Activated CD8-positive, alpha-beta memory T cell treated with anti-CD3 and anti-CD28 coated beads, Interleukin-2, amount 10 ng/mL, durations not matched to agents 7 days and 5 days (primary cell): ENCODE data around the gene UCKL1. TPM values are rescaled to one million over a fixed set of nuclear protein-coding genes. Genes with fewer than 3 reads are reported as not detected.

ENCODE experiments used
- ATAC-seq: fragments of 150-1000 bp; cut with Tn5 transposase; one replicate; pipeline ENCODE4 v1.10.0; 2021; ENCODE audit warnings: moderate library complexity
- CTCF ChIA-PET: fragments of 350-600 bp; sonication (Branson Sonifier 250); formaldehyde crosslinking; loops from one replicate; lab custom pipeline; 2021; ENCODE audit warnings: antibody characterized with exemption; lab: Charles Lee
- DNase-seq: peaks from one replicate; pipeline ENCODE4 v3.0.0-alpha.2; 2020
- H3K27ac Mint-ChIP-seq: one replicate; pipeline ENCODE4 v1.8.0; 2021; ENCODE audit warnings: mild to moderate bottlenecking, mixed read lengths
- H3K27me3 Mint-ChIP-seq: one replicate; pipeline ENCODE4 v1.8.0; 2021; ENCODE audit warnings: mixed read lengths
- H3K36me3 Mint-ChIP-seq: one replicate; pipeline ENCODE4 v1.8.0; 2021; ENCODE audit warnings: mild to moderate bottlenecking, mixed read lengths
- H3K4me1 Mint-ChIP-seq: one replicate; pipeline ENCODE4 v1.8.0; 2021; ENCODE audit warnings: mixed read lengths
- H3K4me3 Mint-ChIP-seq: one replicate; pipeline ENCODE4 v1.8.0; 2021; ENCODE audit warnings: mild to moderate bottlenecking, moderate library complexity, mixed read lengths
- H3K9me3 Mint-ChIP-seq: one replicate; pipeline ENCODE4 v1.8.0; 2022; ENCODE audit warnings: low read depth, mixed read lengths
- total RNA-seq, 2 experiments: library from RNA; stranded (reverse); gene quantifications; one replicate each; pipeline ENCODE4 v1.2.3, GENCODE V29; 2021

UCKL1 gene
- total RNA-seq, 2 experiments from 2014 or later, result 41.1 to 41.9 TPM

DNA sequence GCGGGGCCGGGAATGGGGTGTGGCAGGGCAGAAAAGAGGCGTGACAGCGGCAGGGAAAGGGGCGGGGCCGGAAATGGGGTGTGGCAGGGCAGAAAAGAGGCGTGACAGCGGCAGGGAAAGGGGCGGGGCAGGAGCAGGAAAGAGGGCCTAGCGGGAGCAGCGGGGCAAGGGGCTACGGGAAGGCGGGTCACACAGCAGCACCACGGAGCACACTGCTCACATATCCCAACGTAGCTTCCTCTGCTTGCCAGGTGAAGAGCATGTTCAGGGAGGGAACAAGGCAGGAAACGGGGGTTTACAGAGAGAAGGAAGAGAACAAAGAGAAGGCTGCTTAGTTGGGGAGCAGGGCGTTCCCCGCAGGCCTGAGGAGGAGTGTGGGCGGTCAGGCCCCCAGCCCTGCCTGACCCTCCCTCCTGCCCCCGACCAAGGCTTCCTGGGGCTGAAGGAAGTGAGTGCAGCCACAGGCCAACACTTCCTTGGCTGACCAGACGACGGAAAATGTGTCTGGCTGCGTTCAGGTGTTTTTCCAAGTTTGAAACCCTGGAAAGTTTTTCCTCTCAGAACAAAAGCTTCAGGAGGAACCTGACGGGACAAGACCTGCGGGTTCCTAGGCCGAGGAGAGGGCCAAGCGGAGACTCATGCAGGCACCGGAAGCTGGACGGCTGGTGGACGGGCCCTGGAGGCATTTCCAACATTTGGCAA lies 13.8 kb downstream of the UCKL1 start:
- Mint-ChIP-seq H3K27me3 (no peaks in the 10 kb centered on the region), H3K4me3 (no peak overlapping the region), H3K36me3 (peaks cover 15% of the 10 kb centered on the region), H3K27ac (peak overlapping the region; percentile 86), H3K9me3 (no peaks in the 10 kb centered on the region), H3K4me1 (peaks cover 17% of the 10 kb centered on the region)
- peak; percentile 78 for DNase-seq
- no peak for ATAC-seq
- CTCF ChIA-PET, result interaction anchor here (1.1 kb wide), 1 partner anchor 79 kb away, joined by 3 read pairs; no protein-coding TSS in a partner anchor

DNA sequence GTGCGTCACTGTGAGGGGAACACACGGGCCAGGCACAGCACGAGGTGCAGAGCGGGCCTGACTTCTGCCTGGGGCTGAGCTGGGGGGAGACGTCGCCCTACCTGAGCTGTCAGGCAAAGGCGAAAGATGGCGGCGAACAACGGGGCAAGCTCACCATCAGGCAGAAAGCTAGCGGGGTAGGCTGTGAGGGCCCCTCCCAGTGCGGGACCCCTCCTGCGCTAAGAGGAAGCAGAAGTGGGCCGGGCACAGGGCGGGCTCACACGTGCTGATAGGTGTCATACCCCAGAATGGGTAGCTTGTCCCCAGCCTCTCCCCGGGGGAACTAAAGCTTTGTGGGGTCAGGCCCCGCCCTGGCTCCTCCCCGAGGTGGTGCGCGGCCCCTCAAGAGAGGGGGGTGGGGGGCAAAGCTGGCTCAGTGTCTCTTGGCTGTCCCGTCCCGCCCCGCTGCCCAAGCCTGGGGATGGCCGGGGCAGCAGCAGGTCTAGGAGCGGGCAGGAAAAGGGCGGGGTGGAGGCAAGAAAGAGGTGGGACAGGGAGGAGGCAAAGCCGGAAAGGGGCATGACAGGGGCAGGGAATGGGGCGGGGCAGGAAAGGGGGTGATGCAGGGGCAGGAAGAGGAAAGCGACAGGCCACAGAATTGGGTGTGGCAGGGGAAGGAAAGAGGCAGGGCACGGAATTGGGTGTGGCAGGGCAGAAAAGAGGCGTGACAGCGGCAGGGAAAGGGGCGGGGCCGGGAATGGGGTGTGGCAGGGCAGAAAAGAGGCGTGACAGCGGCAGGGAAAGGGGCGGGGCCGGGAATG lies 14.7 kb downstream of the UCKL1 start:
- DNase-seq (peak; percentile 96), ATAC-seq (peak; percentile 90)
- CTCF ChIA-PET, result interaction anchor here (0.6 to 1.7 kb wide), 5 partner anchors 20 to 445 kb away, joined by 3 to 5 read pairs (median 3); no protein-coding TSS in a partner anchor
- no peaks in the 10 kb centered on the region for H3K9me3 Mint-ChIP-seq
- H3K27me3 Mint-ChIP-seq, result no peaks in the 10 kb centered on the region
- H3K27ac Mint-ChIP-seq, result peak overlapping the region; percentile 85
- no peak overlapping the region for H3K4me3 Mint-ChIP-seq
- peaks cover 12% of the 10 kb centered on the region for H3K4me1 Mint-ChIP-seq
- peaks cover 16% of the 10 kb centered on the region for H3K36me3 Mint-ChIP-seq

DNA sequence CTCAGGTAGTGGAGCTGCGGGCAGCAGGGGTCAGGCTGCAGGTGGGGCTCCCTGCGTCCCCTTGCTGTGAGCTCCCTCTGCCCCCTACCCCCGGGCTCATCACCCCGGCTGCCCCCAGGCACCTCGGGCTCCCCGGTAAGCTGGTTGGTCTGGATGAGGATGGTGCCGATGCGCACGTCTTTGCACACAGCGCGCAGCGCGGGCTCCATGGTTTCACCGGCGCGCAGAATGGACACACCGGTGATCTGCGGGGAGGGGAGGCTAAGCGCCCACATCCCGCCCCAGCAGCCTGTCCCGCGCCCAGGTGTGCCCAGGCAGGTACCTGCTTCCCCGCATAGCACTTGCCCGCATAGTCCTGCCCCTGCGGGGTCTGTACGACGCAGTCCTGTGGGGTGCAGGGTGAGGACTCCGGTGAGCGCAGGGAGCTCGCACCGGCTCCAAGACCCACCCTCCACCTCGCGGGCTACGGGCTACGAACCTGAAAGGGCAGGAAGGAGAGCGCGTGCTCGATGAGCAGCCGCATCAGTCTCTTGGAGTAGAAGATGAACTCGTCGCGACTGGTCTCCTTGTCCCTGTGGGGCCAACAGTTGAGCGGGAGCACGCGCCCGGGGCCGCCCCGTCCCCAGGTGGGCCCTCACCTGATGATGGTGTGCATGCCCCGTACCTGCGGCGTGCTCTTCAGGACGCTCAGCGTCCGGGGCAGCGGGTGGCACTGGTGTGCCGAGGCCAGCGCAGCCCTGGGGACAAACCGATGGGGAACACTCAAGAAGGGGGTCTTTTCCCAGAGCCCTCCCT lies 15.5 kb downstream of the UCKL1 start:
- Mint-ChIP-seq H3K27ac (peak overlapping the region; percentile 71), H3K4me3 (no peak overlapping the region), H3K27me3 (no peaks in the 10 kb centered on the region), H3K4me1 (peaks cover 12% of the 10 kb centered on the region), H3K36me3 (peaks cover 18% of the 10 kb centered on the region), H3K9me3 (no peaks in the 10 kb centered on the region)
- no peak for ATAC-seq
- no peak for DNase-seq
- CTCF ChIA-PET, result interaction anchor here (0.6 to 1.7 kb wide), 4 partner anchors 33 to 444 kb away, joined by 3 to 5 read pairs (median 3); no protein-coding TSS in a partner anchor

DNA sequence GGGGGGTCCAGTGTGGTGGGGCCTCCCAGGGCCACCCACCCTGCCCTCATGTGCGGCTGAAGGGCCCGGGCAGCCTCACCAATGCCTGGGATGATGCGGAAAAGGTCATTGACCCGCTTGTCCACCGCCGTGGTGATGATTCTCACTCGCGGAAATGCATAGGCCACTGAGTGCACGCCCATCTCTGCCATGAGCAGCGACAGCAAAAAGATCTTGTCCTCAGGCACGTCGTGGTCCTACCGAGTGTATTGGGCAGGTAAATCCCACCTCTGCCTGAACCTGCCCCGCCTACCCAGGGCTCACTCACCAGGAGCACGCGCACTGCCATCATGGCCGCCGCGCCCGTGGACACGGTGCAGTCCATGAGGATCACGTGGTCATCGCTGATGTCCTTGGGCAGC lies 16.1 kb downstream of the UCKL1 start:
- CTCF ChIA-PET, result interaction anchor here (0.8 to 1.7 kb wide), 3 partner anchors 29 to 99 kb away, joined by 3 to 5 read pairs (median 4); no protein-coding TSS in a partner anchor
- H3K9me3 Mint-ChIP-seq, result no peaks in the 10 kb centered on the region
- ATAC-seq (no peak), DNase-seq (no peak)
- H3K27ac Mint-ChIP-seq, result no peak overlapping the region
- peaks cover 12% of the 10 kb centered on the region for H3K4me1 Mint-ChIP-seq
- no peak overlapping the region for H3K4me3 Mint-ChIP-seq
- no peaks in the 10 kb centered on the region for H3K27me3 Mint-ChIP-seq
- H3K36me3 Mint-ChIP-seq, result peaks cover 21% of the 10 kb centered on the region

DNA sequence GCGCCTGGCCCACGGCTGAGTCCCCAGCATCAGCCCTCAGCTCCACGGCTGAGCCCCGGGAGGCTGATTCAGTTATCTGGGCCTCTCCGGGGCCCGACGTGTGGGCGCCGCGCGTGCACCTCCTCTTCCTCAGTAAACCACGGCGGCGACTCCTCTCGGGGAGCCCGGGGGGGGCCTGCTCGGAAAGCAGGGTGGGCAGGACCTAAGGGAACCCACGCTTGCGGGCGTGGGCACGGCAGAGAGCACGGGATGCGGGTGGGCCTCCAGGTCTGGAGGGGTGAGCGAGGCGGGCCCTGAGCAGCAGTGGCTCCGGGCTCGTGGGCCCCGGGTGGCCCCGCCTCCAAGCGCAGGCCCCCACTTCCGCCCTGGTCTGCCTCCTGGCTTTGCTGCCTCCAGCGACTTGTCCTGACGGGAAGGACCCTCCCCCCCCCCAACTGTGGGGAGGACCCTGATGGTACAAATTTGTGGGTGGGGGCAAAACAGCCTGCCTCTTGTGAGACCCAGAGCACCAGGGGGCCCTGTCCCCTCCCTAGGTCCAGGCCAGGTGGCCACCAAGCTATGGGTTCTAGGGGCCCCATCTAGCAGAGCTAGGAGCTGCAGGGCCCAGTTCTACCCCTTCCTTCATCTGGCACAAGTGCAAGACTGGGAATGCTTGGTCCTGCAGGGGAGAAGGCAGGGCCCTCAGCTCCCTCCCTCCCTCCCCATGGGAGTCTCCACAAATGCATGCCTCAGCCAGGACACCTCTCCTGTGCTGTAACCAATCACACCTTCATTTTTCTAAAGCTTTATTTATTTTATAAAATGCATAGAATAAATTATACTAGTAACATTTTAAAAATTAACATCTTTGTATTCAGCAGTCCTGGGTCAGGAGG lies 16.9 kb downstream of the UCKL1 start:
- Mint-ChIP-seq H3K27ac (no peak overlapping the region), H3K4me3 (no peak overlapping the region), H3K4me1 (peaks cover 12% of the 10 kb centered on the region), H3K9me3 (no peaks in the 10 kb centered on the region), H3K36me3 (peaks cover 24% of the 10 kb centered on the region), H3K27me3 (no peaks in the 10 kb centered on the region)
- DNase-seq, result no peak
- ATAC-seq, result no peak
- CTCF ChIA-PET, result interaction anchor here (0.8 to 1.7 kb wide), 2 partner anchors 28 to 100 kb away, joined by 3 to 4 read pairs; no protein-coding TSS in a partner anchor

DNA sequence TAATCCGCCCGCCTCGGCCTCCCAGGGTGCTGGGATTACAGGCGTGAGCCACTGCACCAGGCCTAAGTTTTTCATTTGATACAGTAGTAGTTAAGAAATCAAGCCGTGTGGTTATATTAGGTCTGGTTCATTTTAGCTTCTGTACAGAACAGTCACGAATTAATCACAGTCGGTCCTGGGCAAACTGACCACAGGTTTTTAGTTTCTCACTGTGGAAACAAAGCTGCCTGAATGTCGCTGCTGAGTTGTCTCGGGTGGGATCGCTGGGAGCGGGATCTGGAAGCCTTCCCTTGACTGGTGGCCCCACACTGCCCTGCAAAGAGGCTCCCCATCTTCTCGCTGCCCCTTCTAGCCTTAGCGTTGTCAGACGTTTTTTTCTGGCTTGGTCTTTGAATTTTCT lies 18.6 kb downstream of the UCKL1 start:
- Mint-ChIP-seq H3K4me1 (peaks cover 12% of the 10 kb centered on the region), H3K9me3 (no peaks in the 10 kb centered on the region), H3K27me3 (no peaks in the 10 kb centered on the region), H3K36me3 (peaks cover 23% of the 10 kb centered on the region), H3K27ac (no peak overlapping the region), H3K4me3 (no peak overlapping the region)
- no peak for ATAC-seq
- CTCF ChIA-PET, result interaction anchor here (1.5 kb wide), 1 partner anchor 20 kb away, joined by 4 read pairs; no protein-coding TSS in a partner anchor
- DNase-seq, result no peak

DNA sequence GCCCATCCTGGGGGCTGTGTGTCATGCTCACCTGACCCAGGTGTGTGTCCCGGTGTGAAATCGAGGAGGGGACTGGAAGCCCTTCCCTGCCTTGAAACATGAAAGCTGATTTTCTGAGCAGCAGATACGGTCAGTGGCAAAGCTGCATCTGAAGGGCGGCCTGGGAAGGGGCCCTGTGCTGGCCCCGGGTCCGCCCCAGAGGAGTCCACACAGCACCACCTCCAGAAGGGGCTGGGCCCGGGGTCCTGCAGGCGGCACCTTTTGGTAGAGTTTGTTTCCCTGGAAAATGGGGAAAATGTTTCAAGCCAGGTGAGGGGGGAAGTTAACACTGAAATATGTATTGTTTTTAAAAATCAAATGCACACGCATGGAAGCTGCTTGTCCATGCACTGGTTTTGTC lies 20.8 kb downstream of the UCKL1 start:
- Mint-ChIP-seq H3K4me3 (no peak overlapping the region), H3K27me3 (no peaks in the 10 kb centered on the region), H3K27ac (no peak overlapping the region), H3K36me3 (peaks cover 34% of the 10 kb centered on the region), H3K9me3 (no peaks in the 10 kb centered on the region), H3K4me1 (no peaks in the 10 kb centered on the region)
- no peak for ATAC-seq
- no peak for DNase-seq
- CTCF ChIA-PET, result no interaction called here

DNA sequence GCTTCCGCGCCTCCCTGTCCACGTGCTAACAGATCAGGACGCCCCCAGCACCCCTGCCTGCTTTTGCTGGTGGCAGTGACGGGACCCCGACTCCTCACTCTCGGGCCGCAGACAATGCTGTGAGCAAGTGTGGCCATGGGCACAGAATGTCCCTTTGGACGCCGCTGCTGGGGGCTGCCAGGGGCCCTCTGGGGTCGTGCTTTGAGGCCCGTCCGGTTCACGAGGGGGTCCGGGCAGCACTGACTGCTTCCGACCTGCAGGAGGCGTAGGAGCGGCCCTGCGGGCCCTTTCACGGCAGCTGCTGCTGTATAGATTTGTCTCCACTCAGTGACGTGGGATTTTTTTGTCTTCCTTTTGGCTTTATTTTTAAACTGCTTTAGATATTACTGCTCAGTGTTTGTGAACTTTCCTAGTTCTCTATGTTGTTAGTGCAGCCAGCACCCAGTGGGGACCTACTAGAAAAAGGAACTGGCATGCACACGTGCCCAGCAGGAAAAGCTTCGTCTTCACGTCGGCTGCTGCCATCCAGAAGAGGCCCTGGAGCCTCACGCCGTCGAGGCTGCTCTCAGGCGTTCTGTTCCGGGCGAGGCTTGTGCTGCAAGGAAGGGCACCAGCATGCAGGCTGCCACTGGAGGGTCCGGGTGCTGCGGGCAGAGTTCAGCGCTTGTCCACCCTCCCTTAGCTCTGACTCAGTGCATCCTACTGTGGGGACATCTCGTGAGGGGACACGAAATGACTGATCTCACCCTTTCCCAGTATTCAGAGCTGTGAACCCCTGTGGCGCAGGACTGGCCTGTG lies 21.7 kb downstream of the UCKL1 start:
- peaks cover 35% of the 10 kb centered on the region for H3K36me3 Mint-ChIP-seq

DNA sequence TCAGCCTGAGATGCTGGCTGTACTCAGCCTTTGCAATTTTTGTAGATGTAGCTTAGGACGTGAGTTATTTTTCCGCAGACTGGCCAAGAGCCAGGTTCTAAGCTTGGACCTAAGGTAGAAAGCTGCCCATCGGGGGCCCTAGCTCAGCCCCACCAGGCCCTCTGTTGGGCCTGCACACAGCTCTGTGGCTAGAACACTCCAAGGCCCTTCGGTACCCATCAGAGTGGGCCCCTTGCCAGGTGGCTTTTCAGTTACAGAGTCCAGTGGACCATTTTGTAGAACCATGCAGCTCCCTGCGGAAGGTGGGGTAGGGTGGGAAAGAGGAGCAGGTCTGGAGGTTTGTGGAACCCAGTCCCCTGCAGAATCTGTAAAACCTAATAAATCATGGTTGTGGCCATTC lies 22.6 kb downstream of the UCKL1 start:
- Mint-ChIP-seq H3K27me3 (no peaks in the 10 kb centered on the region), H3K36me3 (peaks cover 42% of the 10 kb centered on the region), H3K4me1 (no peaks in the 10 kb centered on the region), H3K9me3 (no peaks in the 10 kb centered on the region), H3K27ac (no peak overlapping the region), H3K4me3 (no peak overlapping the region)
- DNase-seq, result no peak
- ATAC-seq, result no peak
- CTCF ChIA-PET, result no interaction called here

More for the DNA sequence above, 21.7 kb downstream of the UCKL1 start:
- DNase-seq (no peak), ATAC-seq (no peak)
- no peak overlapping the region for H3K27ac Mint-ChIP-seq
- CTCF ChIA-PET, result interaction anchor here (0.6 kb wide), 1 partner anchor 43 kb away, joined by 3 read pairs; no protein-coding TSS in a partner anchor
- H3K27me3 Mint-ChIP-seq, result no peaks in the 10 kb centered on the region
- H3K4me3 Mint-ChIP-seq, result no peak overlapping the region
- H3K9me3 Mint-ChIP-seq, result no peaks in the 10 kb centered on the region
- H3K4me1 Mint-ChIP-seq, result no peaks in the 10 kb centered on the region

DNA sequence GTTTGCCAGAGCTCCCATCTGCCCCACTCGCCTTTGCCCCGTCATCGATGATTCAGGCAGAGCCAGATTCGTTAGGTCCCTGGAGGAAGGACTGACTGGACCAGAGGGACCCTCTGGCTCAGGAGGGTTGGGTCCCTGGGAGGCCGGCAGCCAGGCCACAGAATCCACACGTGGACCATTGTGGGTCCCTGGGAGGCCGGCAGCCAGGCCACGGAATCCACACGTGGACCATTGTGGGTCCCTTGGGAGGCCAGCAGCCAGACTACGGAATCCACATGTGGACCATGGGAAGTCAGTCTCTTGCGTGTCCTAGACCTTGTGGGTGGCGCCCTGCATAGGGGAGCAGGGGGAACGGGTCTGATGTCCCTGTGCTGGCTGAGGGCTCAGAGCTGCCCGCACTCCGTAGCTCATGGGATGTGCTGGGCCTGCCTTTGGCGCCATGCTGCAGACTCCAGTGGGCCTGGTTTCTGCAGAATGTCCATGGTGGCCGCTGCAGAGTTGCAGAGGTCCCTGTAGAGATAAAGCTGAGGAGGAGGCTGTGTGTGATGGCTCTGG lies 23.5 kb downstream of the UCKL1 start:
- no peak for DNase-seq
- Mint-ChIP-seq H3K9me3 (no peaks in the 10 kb centered on the region), H3K4me1 (no peaks in the 10 kb centered on the region), H3K27ac (no peak overlapping the region), H3K4me3 (no peak overlapping the region), H3K27me3 (no peaks in the 10 kb centered on the region), H3K36me3 (peaks cover 48% of the 10 kb centered on the region)
- CTCF ChIA-PET, result interaction anchor here (1.5 kb wide), 1 partner anchor 14 kb away, joined by 3 read pairs; no protein-coding TSS in a partner anchor
- no peak for ATAC-seq

DNA sequence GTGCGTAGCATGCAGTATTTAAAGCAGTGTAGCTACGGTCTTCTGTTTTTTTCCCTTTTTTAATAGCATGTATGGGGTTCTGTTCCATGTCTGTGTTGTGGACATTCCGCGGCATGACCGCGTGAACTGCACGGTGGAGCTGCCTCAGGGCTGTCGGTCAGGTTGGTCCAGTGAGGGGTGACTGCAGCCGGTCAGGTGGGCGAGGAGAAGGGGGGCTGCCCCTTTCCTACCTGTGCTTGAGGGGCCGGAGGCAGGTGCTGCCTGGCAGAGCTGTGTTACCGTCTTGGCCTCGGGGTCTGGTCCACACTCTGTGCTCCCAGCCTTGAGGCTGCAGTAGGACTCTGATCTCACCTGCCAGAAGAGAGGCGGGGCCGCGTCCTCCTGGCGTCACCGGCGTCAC lies 24.5 kb downstream of the UCKL1 start:
- Mint-ChIP-seq H3K36me3 (peaks cover 45% of the 10 kb centered on the region), H3K4me3 (no peak overlapping the region), H3K4me1 (peaks cover 2% of the 10 kb centered on the region), H3K9me3 (no peaks in the 10 kb centered on the region), H3K27ac (no peak overlapping the region), H3K27me3 (no peaks in the 10 kb centered on the region)
- DNase-seq, result no peak
- ATAC-seq, result no peak
- CTCF ChIA-PET, result interaction anchor here (1.0 to 1.5 kb wide), 2 partner anchors 13 to 30 kb away, joined by 3 read pairs; no protein-coding TSS in a partner anchor
